HG03139 (cell line): ENCODE results near the gene COPB2.
"Not testable (repeated sequence)": the region's sequence is repeated elsewhere in the genome, so short reads cannot be mapped to it uniquely, and the experiment has no call there.

Experiments
- ATAC-seq: cut with Tn5 transposase; IDR thresholded peaks from one replicate; pipeline ENCODE4 v1.9.1; 2021; ENCODE audit not compliant: unreplicated experiment

COPB2 gene

DNA sequence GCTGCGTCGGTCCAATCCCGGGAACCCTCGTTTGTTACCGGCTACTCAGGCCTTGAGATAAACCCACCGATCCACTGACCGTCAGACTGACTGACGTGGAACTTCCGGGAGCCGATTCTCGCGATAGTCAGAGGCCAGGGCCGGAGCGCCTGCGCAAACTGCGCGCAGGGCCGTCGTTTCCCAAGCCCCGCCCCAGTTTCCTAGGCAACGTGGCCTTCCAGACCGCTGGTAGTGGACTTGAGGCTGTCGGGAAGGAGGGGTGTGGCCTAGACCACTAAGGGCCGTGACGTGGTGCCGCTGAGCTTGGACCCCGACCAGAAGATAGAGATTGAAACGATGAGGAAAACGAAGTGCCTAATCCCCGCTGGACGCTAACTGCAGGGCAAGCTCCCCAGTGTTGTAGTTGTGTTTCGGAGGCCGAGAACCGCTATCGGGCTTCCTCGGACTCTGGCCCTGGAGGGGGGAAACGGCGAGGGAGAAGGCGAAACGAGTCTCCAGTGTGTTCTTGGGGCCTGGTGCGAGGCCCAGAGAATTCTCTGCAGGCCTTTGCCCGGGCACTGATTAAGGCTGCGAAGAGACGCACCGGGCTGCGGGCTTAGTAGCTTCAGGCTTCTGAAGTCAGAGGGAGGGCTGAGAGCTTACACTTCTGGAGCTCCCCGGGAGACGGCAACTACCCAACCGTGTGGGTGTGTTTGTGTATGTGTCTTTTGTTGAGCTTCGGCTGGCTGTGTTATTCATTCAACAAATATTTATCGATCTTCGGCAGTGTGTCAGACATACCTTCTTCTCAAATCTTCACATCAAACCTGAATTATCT lies at the start of gene COPB2:
TSS of gene COPB2 (minus strand) at position 96 of the 817 bp plus-strand sequence. CDS start 97 bp downstream, outside the sequence.
- ATAC-seq = peak; percentile 98

DNA sequence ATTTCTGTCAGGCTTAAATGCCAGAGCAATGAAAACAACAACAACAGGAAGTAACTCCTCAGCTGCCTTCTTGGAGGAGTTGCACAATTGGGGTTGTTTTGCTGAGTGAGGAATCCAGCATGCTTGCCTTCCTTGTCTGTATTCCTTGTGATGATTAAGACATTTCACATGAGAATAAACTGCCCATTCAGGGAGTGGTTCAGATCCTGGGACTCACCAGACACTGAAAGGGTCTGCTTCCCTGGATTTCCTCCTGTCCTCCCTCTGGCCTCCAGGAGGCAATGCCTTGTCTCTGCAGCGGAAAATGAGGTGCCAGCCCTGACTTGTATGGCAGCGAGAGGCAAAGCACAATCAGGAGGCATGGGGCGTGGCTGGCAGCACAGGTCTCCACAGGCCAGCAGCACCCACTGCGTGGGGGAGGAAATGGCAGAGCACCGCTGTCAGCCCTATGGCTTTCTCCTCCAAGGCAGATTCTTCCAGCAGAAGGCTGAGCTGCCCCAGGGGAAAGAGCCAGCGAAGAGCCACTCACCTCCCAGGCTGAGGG lies 45.4 kb upstream of the COPB2 start:
- no peak for ATAC-seq

GRCh38 chr3:139434228-139434627 lies 44.8 kb upstream of the COPB2 start:
- no peak for ATAC-seq

- ATAC-seq = no peak
These were observed 43.6 kb upstream of the COPB2 start for GRCh38 chr3:139433089-139433488.

DNA sequence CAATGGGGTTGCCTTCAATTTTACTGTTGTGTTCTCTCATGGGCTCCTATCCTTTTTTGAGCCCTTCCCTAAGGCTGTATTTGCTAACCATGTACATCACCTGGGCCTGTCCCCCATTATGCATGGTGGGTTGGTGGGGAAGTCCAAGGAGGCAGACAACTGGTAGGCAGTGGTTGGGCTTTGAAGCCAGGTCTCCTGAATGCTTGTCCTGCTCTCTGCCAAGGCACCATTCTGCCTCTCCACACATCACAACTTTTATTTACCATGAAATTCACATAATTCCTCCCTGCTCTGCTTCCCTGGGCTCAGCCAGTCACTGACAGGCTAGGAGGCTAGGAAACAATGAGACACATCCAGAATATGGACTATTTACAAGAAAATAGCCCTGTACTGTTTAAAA lies 41.0 kb upstream of the COPB2 start:
- ATAC-seq = no peak

- ATAC-seq = peak; percentile 76
These were observed 38.0 kb upstream of the COPB2 start for GRCh38 chr3:139427283-139428060.

DNA sequence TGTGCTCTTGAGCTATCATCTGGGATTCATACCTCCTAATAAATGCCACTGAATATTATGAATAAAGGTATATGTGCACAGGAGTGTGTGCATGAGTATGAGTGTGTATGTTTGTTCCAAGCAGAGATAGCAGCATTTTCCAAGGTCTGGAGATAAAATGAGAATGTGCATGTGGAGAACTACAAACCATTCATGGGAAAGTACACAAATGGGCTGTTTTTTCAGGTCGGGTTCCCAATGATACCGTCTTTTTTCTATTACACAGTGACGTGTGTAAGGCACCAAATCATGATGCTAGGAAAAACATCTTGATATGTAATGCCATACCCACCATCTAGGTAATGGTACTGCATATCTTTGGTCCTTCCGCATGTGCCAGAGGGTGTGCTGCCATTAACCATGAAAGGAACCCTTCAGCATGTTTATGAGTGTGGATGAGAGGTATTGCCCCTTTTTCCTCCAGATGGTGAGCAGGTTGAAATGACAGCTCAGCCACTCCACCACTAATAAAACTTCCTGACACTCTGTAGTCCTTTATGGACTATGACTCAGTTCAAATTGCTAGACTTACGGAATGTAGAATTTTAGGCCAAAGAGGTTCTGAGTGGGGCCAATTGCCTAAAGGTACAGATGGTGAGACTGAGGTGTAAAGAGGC lies 36.4 kb upstream of the COPB2 start:
- no peak for ATAC-seq

GRCh38 chr3:139423232-139423631 lies 33.8 kb upstream of the COPB2 start:
- no peak for ATAC-seq

GRCh38 chr3:139421460-139421859 lies 32.0 kb upstream of the COPB2 start:
- ATAC-seq = no peak

GRCh38 chr3:139421040-139421439 lies 31.6 kb upstream of the COPB2 start:
- ATAC-seq = no peak

DNA sequence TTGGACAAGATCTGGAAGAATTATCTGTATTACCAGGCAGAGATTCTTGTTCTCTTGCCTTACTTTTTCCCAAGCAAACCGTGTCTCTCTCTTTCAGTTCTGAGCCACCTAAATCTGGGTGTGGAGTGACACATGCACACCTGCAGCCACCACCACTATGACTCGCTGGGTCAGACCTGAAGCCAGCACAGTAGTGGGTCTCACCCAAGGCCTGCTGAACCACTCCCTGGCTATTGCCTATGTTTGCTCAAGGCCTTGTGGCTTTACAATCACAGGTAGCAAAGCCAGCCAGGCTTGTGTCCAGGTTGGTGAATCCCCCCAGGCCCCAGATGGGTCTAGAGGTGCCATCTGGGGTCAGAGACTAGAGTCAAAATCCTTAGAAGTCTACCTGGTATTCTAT lies 28.7 kb upstream of the COPB2 start:
- ATAC-seq = no peak

- no peak for ATAC-seq
These were observed 26.8 kb upstream of the COPB2 start for GRCh38 chr3:139416275-139416674.

DNA sequence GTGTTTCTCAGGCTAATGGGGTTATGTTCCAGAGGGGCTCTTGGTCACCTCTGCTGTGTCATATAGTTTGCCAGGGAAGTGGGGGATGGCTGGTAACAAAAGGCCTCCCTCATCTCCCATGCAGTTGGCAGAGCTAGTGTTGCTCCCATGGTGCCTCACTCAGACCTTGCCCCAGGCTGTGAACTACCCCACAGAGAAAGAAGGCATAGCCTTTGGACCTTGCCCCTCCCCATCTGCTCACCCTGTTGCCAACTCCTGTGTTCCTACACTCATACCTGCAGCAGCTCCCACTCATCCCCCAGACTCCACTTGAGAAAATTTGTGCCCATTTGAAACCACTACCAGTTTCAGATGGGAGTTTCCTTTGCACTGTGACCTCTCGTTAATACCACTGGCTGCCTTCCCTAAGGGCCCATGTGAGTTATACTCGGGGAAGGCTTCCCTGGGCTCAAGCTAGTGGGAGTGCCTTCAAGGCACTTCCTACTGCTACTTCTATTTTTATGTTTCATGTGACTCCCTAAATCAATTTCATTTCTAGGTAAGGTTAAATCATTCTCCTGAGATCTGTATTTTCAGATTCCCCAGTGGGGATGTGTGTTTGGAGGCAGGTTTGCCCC lies 25.3 kb upstream of the COPB2 start:
- ATAC-seq = no peak

DNA sequence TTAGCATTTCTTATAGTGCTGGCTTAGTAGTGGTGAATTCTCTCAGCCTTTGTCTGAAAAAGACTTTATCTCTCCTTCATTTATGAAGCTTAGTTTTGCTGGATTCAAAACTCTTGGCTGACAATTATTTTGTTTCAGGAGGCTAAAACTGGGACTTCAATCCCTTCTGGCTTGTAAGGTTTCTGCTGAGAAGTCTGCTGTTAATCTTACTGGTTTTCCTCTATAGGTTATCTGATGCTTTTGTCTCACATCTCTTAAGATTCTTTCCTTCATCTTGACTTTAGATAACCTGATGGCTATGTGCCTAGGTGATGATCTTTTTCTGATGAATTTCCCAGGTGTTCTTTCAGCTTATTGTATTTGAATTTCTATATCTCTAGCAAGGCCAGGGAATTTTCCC lies 23.4 kb upstream of the COPB2 start:
- not testable (repeated sequence) for ATAC-seq

GRCh38 chr3:139401155-139401554 lies 11.7 kb upstream of the COPB2 start:
- not testable (repeated sequence) for ATAC-seq

DNA sequence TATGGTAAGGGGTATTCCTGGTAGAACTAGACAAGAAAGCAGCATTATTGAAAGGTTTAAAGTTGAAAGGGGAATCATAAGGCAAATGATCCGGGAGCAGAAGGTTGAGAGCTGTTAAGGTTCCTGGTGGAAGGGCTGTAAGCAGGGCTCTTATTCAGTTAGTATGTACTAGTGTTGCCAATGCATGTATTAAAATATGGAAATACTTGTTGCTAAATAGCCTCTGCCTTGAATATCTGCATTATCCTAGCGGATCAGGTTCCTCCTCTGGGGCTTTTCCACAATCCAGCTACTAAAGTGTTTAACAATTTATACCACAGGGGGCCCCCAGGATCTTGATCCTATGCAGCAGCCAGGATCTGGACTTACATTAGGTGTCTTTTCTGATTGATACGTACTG lies 7.3 kb upstream of the COPB2 start:
- no peak for ATAC-seq

- no peak for ATAC-seq
These were observed 4.7 kb upstream of the COPB2 start for GRCh38 chr3:139394116-139394515.

DNA sequence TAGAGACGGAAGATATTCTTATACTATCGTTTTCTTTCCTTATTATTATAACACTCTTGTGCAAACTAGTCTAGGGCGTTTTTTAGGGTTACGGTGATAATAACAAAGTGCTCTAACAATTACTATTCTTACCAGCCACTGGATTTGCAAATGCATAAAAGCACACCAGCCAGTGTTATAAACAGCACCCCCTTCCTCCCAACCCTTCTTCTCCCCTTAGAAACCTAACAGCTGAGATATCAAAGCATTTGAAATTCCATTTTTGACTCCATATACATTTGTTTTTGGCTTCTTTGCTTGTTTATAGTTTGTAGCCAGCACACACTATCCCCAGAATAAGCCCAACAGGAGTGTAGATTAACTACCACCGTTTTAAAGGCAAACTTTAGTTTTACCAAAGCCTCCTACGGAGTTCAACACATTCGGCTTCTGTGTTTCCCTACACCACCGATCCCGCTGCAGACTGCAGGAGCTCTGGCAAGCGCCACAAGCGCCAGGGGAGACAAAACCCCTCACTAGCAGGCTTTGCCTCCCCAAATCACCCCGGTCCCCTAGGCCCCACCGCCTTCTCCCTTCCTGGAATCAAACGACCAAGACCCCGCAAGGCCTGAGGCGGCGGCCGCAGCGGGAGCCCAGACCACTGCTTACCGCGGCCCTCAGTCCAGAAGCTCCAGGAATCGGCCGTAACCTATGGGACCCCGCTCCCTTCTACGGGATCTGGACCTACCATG lies 461 bp downstream of the COPB2 start:
- peak; percentile 36 for ATAC-seq

DNA sequence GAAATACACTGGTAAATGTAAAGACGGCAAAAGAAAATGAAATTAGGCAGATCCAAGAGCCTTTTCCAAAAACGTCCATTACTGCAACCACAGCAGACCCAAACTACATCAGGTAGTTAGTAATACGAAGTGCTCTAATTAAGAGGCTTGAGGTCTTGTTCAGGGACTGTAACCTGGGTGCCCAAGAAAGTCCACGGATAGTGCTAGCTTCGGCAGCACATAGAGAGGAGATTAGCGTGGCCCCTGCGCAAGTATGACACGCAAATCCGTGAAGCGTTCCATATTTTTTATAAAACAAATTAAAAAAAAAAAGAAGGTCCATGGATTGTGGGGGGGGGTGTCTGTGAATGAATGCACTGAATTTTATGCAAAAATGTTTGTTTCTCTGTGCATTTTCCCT lies 1.4 kb downstream of the COPB2 start:
- no peak for ATAC-seq

- ATAC-seq = not testable (repeated sequence)
These were observed 7.2 kb downstream of the COPB2 start for GRCh38 chr3:139382291-139382690.
